GM19452 (cell line): ENCODE data around the gene TPCN2.
"Not testable (repeated sequence)": the region's sequence is repeated elsewhere in the genome, so short reads cannot be mapped to it uniquely, and the experiment has no call there.

ENCODE experiments used
- ATAC-seq: cut with Tn5 transposase; IDR thresholded peaks from one replicate; pipeline ENCODE4 v1.9.1; 2021; ENCODE audit not compliant: unreplicated experiment

The TPCN2 gene

GRCh38 chr11:69048694-69049489, at the start of gene TPCN2:
TSS of gene TPCN2 (plus strand) at chr11:69048932. CDS start at chr11:69048998, 66 bp downstream.
- peak; percentile 81 for ATAC-seq

GRCh38 chr11:68999093-68999747, 49.5 kb upstream of the TPCN2 start:
- ATAC-seq, result no peak

GRCh38 chr11:68999748-69000355, 48.9 kb upstream of the TPCN2 start:
- not testable (repeated sequence) for ATAC-seq

- no peak for ATAC-seq
Observed at GRCh38 chr11:69000391-69000790, 48.3 kb upstream of the TPCN2 start.

- no peak for ATAC-seq
Observed at GRCh38 chr11:69000831-69001242, 47.9 kb upstream of the TPCN2 start.

GRCh38 chr11:69001243-69002081, 47.3 kb upstream of the TPCN2 start:
- no peak for ATAC-seq

GRCh38 chr11:69002110-69002569, 46.6 kb upstream of the TPCN2 start:
- ATAC-seq, result no peak

- no peak for ATAC-seq
Observed at GRCh38 chr11:69002570-69003231, 46.0 kb upstream of the TPCN2 start.

- no peak for ATAC-seq
Observed at GRCh38 chr11:69003301-69003865, 45.3 kb upstream of the TPCN2 start.

- no peak for ATAC-seq
Observed at GRCh38 chr11:69003866-69004367, 44.8 kb upstream of the TPCN2 start.

- no peak for ATAC-seq
Observed at GRCh38 chr11:69004411-69005182, 44.1 kb upstream of the TPCN2 start.

GRCh38 chr11:69005183-69005630, 43.5 kb upstream of the TPCN2 start:
- ATAC-seq, result no peak

GRCh38 chr11:69005631-69006368, 42.9 kb upstream of the TPCN2 start:
- ATAC-seq, result no peak

GRCh38 chr11:69006816-69007215, 41.9 kb upstream of the TPCN2 start:
- ATAC-seq, result no peak

- ATAC-seq, result no peak
Observed at GRCh38 chr11:69007975-69008381, 40.8 kb upstream of the TPCN2 start.

GRCh38 chr11:69008737-69009440, 39.8 kb upstream of the TPCN2 start:
- no peak for ATAC-seq

GRCh38 chr11:69009441-69010211, 39.1 kb upstream of the TPCN2 start:
- ATAC-seq, result no peak
